ENCODE measurements around the gene PI4KB. TPM values are rescaled to one million over a fixed set of nuclear protein-coding genes. Genes with fewer than 3 reads are reported as not detected.

Gene PI4KB
- total RNA-seq, 1 donor from 2014 or later = 55.1 TPM

DNA sequence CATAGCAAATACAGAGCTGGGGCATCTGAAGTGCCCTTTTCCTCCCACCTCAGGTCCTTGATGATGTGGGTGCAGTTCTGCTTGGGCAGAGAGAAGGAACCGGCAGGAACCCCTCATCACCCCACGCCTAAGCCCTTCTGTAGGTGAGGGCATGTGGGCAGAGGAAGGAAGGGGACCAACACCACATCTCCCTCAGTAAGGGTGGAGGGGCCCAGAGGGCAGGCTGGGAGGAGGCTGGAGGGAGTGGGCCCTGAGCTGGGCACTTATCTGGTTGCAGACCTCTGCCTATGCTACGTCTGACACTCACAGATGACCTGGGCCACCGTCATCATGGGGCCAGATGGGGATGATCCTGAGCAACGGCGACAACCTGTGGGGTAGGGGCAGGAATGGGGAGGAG lies 34.1 kb downstream of the PI4KB start:
- no peaks in the 10 kb centered on the region for H3K9me3 Mint-ChIP-seq (ENCODE audit: low read depth)
- no peak overlapping the region for H3K4me3 Mint-ChIP-seq (ENCODE audit: low read depth)
- TF ChIP-seq, protein P1, sequence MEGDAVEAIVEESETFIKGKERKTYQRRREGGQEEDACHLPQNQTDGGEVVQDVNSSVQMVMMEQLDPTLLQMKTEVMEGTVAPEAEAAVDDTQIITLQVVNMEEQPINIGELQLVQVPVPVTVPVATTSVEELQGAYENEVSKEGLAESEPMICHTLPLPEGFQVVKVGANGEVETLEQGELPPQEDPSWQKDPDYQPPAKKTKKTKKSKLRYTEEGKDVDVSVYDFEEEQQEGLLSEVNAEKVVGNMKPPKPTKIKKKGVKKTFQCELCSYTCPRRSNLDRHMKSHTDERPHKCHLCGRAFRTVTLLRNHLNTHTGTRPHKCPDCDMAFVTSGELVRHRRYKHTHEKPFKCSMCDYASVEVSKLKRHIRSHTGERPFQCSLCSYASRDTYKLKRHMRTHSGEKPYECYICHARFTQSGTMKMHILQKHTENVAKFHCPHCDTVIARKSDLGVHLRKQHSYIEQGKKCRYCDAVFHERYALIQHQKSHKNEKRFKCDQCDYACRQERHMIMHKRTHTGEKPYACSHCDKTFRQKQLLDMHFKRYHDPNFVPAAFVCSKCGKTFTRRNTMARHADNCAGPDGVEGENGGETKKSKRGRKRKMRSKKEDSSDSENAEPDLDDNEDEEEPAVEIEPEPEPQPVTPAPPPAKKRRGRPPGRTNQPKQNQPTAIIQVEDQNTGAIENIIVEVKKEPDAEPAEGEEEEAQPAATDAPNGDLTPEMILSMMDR (IDR thresholded peaks at IDR 0.05; ENCODE audit: unreplicated experiment) = no peak
- H3K27me3 Mint-ChIP-seq = no peaks in the 10 kb centered on the region
- peaks cover 16% of the 10 kb centered on the region for H3K36me3 Mint-ChIP-seq (ENCODE audit: insufficient read depth)
- no peak for DNase-seq (ENCODE audit: low spot score, unreplicated experiment)
- H3K4me1 Mint-ChIP-seq (ENCODE audit: low read depth) = peaks cover 13% of the 10 kb centered on the region
- peak overlapping the region; percentile 78 for H3K27ac Mint-ChIP-seq

DNA sequence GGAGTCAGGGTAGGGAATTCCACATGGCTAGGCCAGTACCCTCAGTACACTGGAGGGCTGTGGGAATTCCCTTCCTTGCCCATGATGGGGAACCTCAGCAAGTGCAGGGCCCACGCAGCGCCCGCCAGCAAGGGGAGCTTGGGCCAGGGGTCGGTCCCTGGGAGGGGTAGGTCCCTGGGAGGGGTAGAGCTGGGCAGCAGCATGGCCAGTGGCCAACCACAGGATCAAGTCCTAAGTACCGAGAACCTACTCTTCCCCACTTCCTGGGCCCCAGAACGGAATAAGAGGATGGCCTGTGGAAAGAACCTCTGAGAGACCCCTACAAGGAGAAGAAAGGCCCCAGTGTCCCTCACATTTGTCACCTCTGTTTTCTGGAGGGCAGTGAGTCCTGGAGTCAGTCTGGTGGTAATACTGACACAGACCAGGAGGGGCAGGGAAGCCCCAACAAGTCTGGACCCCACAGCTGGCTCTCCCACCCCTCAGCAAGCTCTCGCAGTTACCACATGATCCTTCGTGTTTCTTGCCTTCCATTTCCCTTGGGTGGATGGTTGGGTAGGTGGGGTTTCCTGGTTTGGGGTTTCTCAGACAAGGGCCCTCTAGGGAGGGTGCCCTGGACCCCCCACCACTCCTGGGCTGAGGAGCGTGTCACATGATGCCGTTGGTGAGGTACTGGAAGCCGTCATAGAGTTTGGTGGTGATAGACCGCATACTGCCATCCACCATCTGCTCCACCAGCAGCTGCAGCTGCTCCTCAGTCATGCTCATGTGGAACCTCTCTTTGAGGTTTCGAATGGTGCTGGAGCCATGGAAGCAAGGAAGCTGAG lies 34.8 kb downstream of the PI4KB start:
- Mint-ChIP-seq H3K9me3 (ENCODE audit: low read depth) (no peaks in the 10 kb centered on the region), H3K27ac (peak overlapping the region; percentile 78), H3K4me3 (ENCODE audit: low read depth) (no peak overlapping the region), H3K36me3 (ENCODE audit: insufficient read depth) (peaks cover 14% of the 10 kb centered on the region), H3K4me1 (ENCODE audit: low read depth) (peaks cover 13% of the 10 kb centered on the region), H3K27me3 (no peaks in the 10 kb centered on the region)
- TF ChIP-seq, protein P1 (IDR thresholded peaks at IDR 0.05; ENCODE audit: unreplicated experiment) = peak; percentile 16
- DNase-seq (ENCODE audit: low spot score, unreplicated experiment) = no peak

DNA sequence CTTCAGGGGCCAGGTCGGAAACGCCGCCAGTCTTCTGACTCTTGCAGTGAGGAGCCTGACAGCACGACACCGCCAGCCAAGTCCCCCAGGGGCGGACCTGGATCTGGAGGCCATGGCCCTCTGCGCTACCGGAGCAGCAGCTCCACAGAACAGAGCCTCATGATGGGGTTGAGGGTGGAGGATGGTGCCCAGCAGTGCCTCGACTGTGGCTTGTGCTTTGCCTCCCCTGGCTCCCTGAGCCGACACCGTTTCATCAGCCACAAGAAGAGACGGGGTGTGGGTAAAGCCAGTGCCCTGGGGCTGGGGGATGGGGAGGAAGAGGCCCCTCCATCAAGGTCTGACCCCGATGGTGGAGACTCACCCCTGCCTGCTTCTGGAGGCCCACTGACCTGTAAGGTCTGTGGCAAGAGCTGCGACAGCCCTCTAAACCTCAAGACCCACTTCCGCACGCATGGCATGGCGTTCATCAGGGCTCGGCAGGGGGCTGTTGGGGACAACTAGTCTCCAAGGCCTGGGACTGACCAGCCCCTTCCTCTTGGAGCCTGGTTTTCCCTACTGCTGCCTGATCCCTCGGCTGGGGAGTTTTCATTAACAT lies 36.4 kb downstream of the PI4KB start:
- Mint-ChIP-seq H3K36me3 (ENCODE audit: insufficient read depth) (peaks cover 19% of the 10 kb centered on the region), H3K4me3 (ENCODE audit: low read depth) (no peak overlapping the region), H3K27me3 (no peaks in the 10 kb centered on the region), H3K9me3 (ENCODE audit: low read depth) (no peaks in the 10 kb centered on the region), H3K27ac (no peak overlapping the region), H3K4me1 (ENCODE audit: low read depth) (peaks cover 13% of the 10 kb centered on the region)
- TF ChIP-seq, protein P1 (IDR thresholded peaks at IDR 0.05; ENCODE audit: unreplicated experiment) = no peak
- no peak for DNase-seq (ENCODE audit: low spot score, unreplicated experiment)

DNA sequence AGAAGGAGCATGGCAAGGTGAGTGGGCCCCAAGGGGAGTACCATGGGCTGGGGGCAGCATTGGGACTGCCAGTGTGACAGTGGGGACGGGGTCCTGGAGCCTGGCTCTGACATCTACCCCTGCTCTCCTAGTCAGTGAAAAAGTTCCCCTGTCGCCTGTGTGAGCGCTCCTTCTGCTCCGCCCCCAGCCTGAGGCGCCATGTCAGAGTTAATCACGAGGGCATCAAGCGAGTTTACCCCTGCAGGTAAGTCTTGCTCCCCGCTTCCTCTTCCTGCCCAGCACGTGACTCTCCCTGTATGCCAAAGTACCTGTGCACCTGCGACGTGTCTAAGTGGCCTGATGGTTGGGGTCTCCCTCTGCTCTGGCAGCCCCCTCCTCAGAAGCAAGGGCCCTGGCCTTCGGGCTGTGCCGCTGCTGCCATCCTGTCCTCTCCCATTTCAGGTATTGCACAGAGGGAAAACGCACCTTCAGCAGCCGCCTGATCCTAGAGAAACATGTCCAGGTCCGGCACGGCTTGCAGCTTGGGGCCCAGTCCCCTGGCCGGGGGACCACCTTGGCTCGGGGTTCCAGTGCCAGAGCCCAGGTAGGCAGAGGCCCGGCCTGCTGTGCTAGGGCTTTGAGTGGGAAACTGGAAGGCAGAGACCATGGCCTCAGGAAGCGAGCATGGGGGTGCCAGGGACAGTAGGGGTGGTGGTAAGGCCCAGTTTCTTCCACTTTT lies 37.1 kb downstream of the PI4KB start:
- H3K27me3 Mint-ChIP-seq = no peaks in the 10 kb centered on the region
- no peak overlapping the region for H3K27ac Mint-ChIP-seq
- no peaks in the 10 kb centered on the region for H3K9me3 Mint-ChIP-seq (ENCODE audit: low read depth)
- TF ChIP-seq, protein P1 (IDR thresholded peaks at IDR 0.05; ENCODE audit: unreplicated experiment) = no peak
- H3K4me3 Mint-ChIP-seq (ENCODE audit: low read depth) = no peak overlapping the region
- peaks cover 12% of the 10 kb centered on the region for H3K4me1 Mint-ChIP-seq (ENCODE audit: low read depth)
- H3K36me3 Mint-ChIP-seq (ENCODE audit: insufficient read depth) = peaks cover 18% of the 10 kb centered on the region
- no peak for DNase-seq (ENCODE audit: low spot score, unreplicated experiment)

Measured in progenitor cell of endocrine pancreas (in vitro differentiated cells).